Measurements from ENCODE around the gene MDH2. TPM values are rescaled to one million over a fixed set of nuclear protein-coding genes. Genes with fewer than 3 reads are reported as not detected.

MDH2 gene
- total and polyA plus RNA-seq, 2 experiments from 2014 or later = 150 to 180 TPM

GRCh38 chr7:76002139-76002538 lies 45.8 kb upstream of the MDH2 start:
- H3K4me1 Mint-ChIP-seq = no peaks in the 10 kb centered on the region
- H2AFZ ChIP-seq = no peak overlapping the region
- DNase-seq (ENCODE audit: low spot score) (no peak), ATAC-seq (no peak)
- no peak overlapping the region for H3K27ac ChIP-seq (ENCODE audit: low read depth)
- H3K27me3 Mint-ChIP-seq (ENCODE audit: insufficient read depth, low read depth, poor library complexity) = no peaks in the 10 kb centered on the region
- H3K9me3 Mint-ChIP-seq = no peaks in the 10 kb centered on the region; the same call in 1 of the 3 replicates
- no peaks in the 10 kb centered on the region; the same call in 1 of the 2 replicates for H3K36me3 ChIP-seq (ENCODE audit: insufficient read depth)
- no peak overlapping the region for H3K4me3 Mint-ChIP-seq
- H3K9me2 ChIP-seq (ENCODE audit: insufficient read depth) = no peaks in the 10 kb centered on the region
- no peaks in the 10 kb centered on the region for H3K27me3 ChIP-seq (ENCODE audit: insufficient read depth)
- H3K27ac Mint-ChIP-seq = no peak overlapping the region
- no peaks in the 10 kb centered on the region for H3F3A ChIP-seq (replicated peaks; ENCODE audit: low read depth)
- TF ChIP-seq, protein P1, sequence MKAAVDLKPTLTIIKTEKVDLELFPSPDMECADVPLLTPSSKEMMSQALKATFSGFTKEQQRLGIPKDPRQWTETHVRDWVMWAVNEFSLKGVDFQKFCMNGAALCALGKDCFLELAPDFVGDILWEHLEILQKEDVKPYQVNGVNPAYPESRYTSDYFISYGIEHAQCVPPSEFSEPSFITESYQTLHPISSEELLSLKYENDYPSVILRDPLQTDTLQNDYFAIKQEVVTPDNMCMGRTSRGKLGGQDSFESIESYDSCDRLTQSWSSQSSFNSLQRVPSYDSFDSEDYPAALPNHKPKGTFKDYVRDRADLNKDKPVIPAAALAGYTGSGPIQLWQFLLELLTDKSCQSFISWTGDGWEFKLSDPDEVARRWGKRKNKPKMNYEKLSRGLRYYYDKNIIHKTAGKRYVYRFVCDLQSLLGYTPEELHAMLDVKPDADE (IDR thresholded peaks at IDR 0.05) = no peak
- TF ChIP-seq EZH2phosphoT487 (IDR thresholded peaks at IDR 0.05; ENCODE audit: unreplicated experiment) (no peak), STAT1 (IDR thresholded peaks at IDR 0.05; ENCODE audit: unreplicated experiment) (no peak), ZNF331 (CRISPR knock-in tag; IDR thresholded peaks at IDR 0.05; ENCODE audit: low read depth) (no peak), REST (IDR thresholded peaks at IDR 0.05; ENCODE audit: unreplicated experiment) (no peak), ZNF114 (CRISPR knock-in tag; IDR thresholded peaks at IDR 0.05) (no peak), CREB1 (CRISPR knock-in tag; IDR thresholded peaks at IDR 0.05; ENCODE audit: low read depth) (no peak), NANOG (IDR thresholded peaks at IDR 0.05; ENCODE audit: borderline replicate concordance) (no peak), EZH2 (IDR thresholded peaks at IDR 0.05; ENCODE audit: low read depth, unreplicated experiment) (no peak), JUNB (IDR thresholded peaks at IDR 0.05; ENCODE audit: unreplicated experiment) (no peak), ZNF462 (CRISPR knock-in tag; IDR thresholded peaks at IDR 0.05) (no peak), POLR2AphosphoS5 (IDR thresholded peaks at IDR 0.05; ENCODE audit: low read depth) (no peak)
- TF ChIP-seq, protein P2, sequence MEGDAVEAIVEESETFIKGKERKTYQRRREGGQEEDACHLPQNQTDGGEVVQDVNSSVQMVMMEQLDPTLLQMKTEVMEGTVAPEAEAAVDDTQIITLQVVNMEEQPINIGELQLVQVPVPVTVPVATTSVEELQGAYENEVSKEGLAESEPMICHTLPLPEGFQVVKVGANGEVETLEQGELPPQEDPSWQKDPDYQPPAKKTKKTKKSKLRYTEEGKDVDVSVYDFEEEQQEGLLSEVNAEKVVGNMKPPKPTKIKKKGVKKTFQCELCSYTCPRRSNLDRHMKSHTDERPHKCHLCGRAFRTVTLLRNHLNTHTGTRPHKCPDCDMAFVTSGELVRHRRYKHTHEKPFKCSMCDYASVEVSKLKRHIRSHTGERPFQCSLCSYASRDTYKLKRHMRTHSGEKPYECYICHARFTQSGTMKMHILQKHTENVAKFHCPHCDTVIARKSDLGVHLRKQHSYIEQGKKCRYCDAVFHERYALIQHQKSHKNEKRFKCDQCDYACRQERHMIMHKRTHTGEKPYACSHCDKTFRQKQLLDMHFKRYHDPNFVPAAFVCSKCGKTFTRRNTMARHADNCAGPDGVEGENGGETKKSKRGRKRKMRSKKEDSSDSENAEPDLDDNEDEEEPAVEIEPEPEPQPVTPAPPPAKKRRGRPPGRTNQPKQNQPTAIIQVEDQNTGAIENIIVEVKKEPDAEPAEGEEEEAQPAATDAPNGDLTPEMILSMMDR (conservative IDR thresholded peaks at IDR 0.05; ENCODE audit: low read depth in 2 of 2) = no peak
- no peak overlapping the region for H3K4me2 ChIP-seq
- no peaks in the 10 kb centered on the region for H3K79me2 ChIP-seq (replicated peaks; ENCODE audit: insufficient read depth)
- no peaks in the 10 kb centered on the region for H3K4me1 ChIP-seq (ENCODE audit: insufficient read depth)
- H3K36me3 Mint-ChIP-seq (ENCODE audit: low read depth) = peaks cover 14% of the 10 kb centered on the region
- no peak overlapping the region for H3K4me3 ChIP-seq
- H4K20me1 ChIP-seq (replicated peaks; ENCODE audit: insufficient read depth) = no peaks in the 10 kb centered on the region
